Heart left ventricle (tissue), 16 donors: ENCODE results near the gene OR4F6. TPM values are rescaled to one million over a fixed set of nuclear protein-coding genes. Genes with fewer than 3 reads are reported as not detected.

Source experiments
- ATAC-seq, 4 donors: fragments of 200-7000 bp; cut with Tn5 transposase; one replicate each; pipeline ENCODE4 v1.9.1; 2020 to 2022; ENCODE audit warnings: moderate library complexity in 4 of 4, mild to moderate bottlenecking in 3 of 4, moderate number of reproducible peaks in 1 of 4
- DNase-seq, 5 donors: peaks; one replicate each; pipeline ENCODE4 v3.0.0-alpha.2; 2020
- H3K27ac ChIP-seq, 12 donors: fragments of 200-600 bp; sonication (generic) in 4 of 12; one replicate each; pipeline versions ENCODE4 v1.5.0 to v1.8.0; 2016 to 2022; ENCODE audit warnings: mild to moderate bottlenecking in 2 of 12
- H3K27me3 ChIP-seq, 9 donors: fragments of 200-600 bp; sonication (generic) in 2 of 9; one replicate each; pipeline versions ENCODE4 v1.5.1 to v1.8.0; 2016 to 2022; ENCODE audit warnings: mild to moderate bottlenecking in 3 of 9
- H3K36me3 ChIP-seq, 9 donors: fragments of 200-600 bp; sonication (generic) in 2 of 9; one replicate each; pipeline versions ENCODE4 v1.5.0 to v1.8.0; 2018 to 2022; ENCODE audit warnings: mild to moderate bottlenecking in 2 of 9
- H3K4me1 ChIP-seq, 12 donors: fragments of 200-600 bp; sonication (generic) in 4 of 12; one replicate each; pipeline versions ENCODE4 v1.5.0 to v1.8.0; 2016 to 2022; ENCODE audit warnings: mild to moderate bottlenecking in 3 of 12
- H3K4me3 ChIP-seq, 12 donors: fragments of 200-600 bp; sonication (generic) in 4 of 12; one replicate each; pipeline versions ENCODE4 v1.5.0 to v1.8.0; 2017 to 2022; ENCODE audit warnings: mild to moderate bottlenecking in 9 of 12, moderate library complexity in 4 of 12
- H3K9me3 ChIP-seq, 12 donors: fragments of 200-600 bp; sonication (generic) in 4 of 12; one replicate each; pipeline versions ENCODE4 v1.5.0 to v1.8.0; 2016 to 2022; ENCODE audit warnings: mild to moderate bottlenecking in 1 of 12
- POLR2A ChIP-seq, 2 donors: fragments of 450-650 bp; IDR thresholded peaks; one replicate each; pipeline ENCODE4 v1.6.1; 2017; ENCODE audit warnings: antibody characterized with exemption in 2 of 2, mild to moderate bottlenecking in 2 of 2, moderate library complexity in 2 of 2
- WGBS, 4 donors: extraction: QIAGEN DNeasy Blood & Tissue Kit in 2 of 4; methylation state at CpG; one replicate each; pipeline versions ENCODE4 v1.1.5 to v1.1.7; 2013 to 2018; 5-methylcytosine and 5-hydroxymethylcytosine counted together
- intact Hi-C, 10 donors: fragments of 100-400 bp; cut with DNase I; formaldehyde crosslinking; loops; one replicate each; pipeline versions ENCODE4 v1.11.1 to v1.14.2; 2022
- polyA plus RNA-seq, 2 donors: library from polyadenylated mRNA; stranded (reverse); fragments of 200-250 nt; gene quantifications; one replicate each; pipeline ENCODE4 v1.2.3, GENCODE V29; 2013
- total RNA-seq, 9 donors: library from RNA; depleted of rRNA in 2 of 9; stranded (reverse); fragments of >200 nt in 2 of 9; fragmentation: NEBNext Ultra II Directional in 3 of 9; extraction: Animal tissue kit (Norgen Biotek cat#: 25700) in 3 of 9; gene quantifications; one replicate each; pipeline versions ENCODE4 v1.1.0 to v1.2.4, GENCODE V29; 2016 to 2023
- TF ChIP-seq, protein P1 (sequence below), 12 donors: fragments of 200-600 bp; sonication (generic) in 4 of 12; IDR thresholded peaks; one replicate each; pipeline versions ENCODE4 v1.5.0 to v1.8.0; 2018 to 2022; ENCODE audit warnings: antibody characterized with exemption in 12 of 12, mild to moderate bottlenecking in 5 of 12
- donor health status: ischemic (EF 13 %, LVEDD 7.1; RV severe dilation, severe dysfunction).
- donor health status: healthy with polysubstance abuse.
- donor health status: DM: no; HTN: yes; CAD: no.
- donor health status: DM: no; HTN: no; CAD: no.
- donor health status: ischemic (EF 25% LVEDD 6.9; RV normal size, moderate dysfunction).
- donor health status: ischemic (EF 25% LVEDD 5.7; RV mildly dilated, moderate dysfunction).
- donor health status: healthy.
- donor health status: DM: yes; HTN: yes; CAD: no.
- donor health status: ischemic (EF 35%, LVEDD 5.7; RV mildly dilated, moderate dysfunction).
- donor health status: nonischemic (EF 11% LVEDD 7.7; RV severe dilation, severe dysfunction).
- donor health status: DM: yes; HTN: yes; CAD: no.
- donor health status: PGD.
- donor health status: ischemic (EF 29% LVEDD 5.4; RV normal size, mild dysfunction).
- donor health status: nonischemic (EF 23%, LVEDD 6.1; RV moderate dilation, normal function).

Gene OR4F6
- total and polyA plus RNA-seq, 11 donors = not detected

DNA sequence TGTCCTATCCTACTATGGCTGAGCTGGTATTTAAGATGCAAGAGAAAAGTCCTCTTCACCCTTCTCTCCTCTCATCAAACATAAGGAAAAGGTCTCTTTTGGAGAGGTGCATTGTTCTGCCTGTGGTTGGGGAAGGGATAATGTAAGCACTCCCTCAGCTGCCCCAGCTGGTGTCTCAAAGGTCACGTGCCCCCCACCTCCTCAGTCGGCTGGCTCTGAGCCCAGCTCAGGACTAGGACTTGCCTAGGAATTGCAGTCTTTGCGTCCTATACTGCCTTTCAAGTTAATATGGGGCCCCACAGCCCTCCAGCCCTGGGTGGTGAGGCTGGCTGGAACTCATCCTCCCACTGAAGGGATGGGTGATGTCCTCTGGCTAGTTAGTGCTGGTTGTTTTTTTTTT lies 38.3 kb downstream of the OR4F6 start:
- TF ChIP-seq, protein P1, sequence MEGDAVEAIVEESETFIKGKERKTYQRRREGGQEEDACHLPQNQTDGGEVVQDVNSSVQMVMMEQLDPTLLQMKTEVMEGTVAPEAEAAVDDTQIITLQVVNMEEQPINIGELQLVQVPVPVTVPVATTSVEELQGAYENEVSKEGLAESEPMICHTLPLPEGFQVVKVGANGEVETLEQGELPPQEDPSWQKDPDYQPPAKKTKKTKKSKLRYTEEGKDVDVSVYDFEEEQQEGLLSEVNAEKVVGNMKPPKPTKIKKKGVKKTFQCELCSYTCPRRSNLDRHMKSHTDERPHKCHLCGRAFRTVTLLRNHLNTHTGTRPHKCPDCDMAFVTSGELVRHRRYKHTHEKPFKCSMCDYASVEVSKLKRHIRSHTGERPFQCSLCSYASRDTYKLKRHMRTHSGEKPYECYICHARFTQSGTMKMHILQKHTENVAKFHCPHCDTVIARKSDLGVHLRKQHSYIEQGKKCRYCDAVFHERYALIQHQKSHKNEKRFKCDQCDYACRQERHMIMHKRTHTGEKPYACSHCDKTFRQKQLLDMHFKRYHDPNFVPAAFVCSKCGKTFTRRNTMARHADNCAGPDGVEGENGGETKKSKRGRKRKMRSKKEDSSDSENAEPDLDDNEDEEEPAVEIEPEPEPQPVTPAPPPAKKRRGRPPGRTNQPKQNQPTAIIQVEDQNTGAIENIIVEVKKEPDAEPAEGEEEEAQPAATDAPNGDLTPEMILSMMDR (IDR thresholded peaks at IDR 0.05) = no peak
- no peak for TF ChIP-seq POLR2A (IDR thresholded peaks at IDR 0.05)
- no peak for DNase-seq
- Histone ChIP-seq H3K27me3 (peaks cover 0 to 11% (median 0%) of the 10 kb centered on the region in 9 donors), H3K4me1 (no peaks in the 10 kb centered on the region), H3K36me3 (no peaks in the 10 kb centered on the region), H3K4me3 (no peak overlapping the region), H3K27ac (no peak overlapping the region), H3K9me3 (peaks cover 0 to 8% (median 0%) of the 10 kb centered on the region in 12 donors)
- no peak for ATAC-seq
- 64 to 71% (median 68%) methylated on average over 3 of the region's 3 CpGs for WGBS, 4 donors
- intact Hi-C loops = no loop called here

DNA sequence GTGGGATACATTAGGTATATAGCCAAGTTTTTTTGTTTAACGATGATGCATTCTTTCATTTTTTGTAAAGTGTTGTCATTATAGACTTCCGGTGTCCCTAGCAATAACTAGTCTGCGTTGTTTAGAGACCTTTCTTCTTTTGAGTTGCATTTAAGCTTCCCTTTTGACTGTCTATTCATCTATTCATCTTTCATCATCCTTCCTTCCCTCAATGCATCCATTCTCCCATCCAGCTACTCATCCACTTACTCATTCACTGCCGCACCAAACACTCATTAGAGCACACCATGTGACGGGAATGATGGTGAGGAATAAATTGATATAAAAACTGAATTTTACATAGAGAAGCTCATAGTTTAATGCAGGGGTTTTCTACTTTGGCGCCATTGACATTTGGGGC lies 41.6 kb downstream of the OR4F6 start:
- DNase-seq = no peak
- H3K9me3 ChIP-seq = no peaks in the 10 kb centered on the region
- no peak overlapping the region for H3K27ac ChIP-seq
- H3K27me3 ChIP-seq = peaks cover 0 to 17% (median 0%) of the 10 kb centered on the region in 9 donors
- no peaks in the 10 kb centered on the region for H3K36me3 ChIP-seq
- H3K4me3 ChIP-seq = no peak overlapping the region
- TF ChIP-seq, protein P1 (IDR thresholded peaks at IDR 0.05) = no peak
- no peak for TF ChIP-seq POLR2A (IDR thresholded peaks at IDR 0.05)
- no peak for ATAC-seq
- H3K4me1 ChIP-seq = no peaks in the 10 kb centered on the region
- intact Hi-C loops = no loop called here
- WGBS, 4 donors = 68 to 79% (median 72%) methylated on average over 6 of the region's 6 CpGs

DNA sequence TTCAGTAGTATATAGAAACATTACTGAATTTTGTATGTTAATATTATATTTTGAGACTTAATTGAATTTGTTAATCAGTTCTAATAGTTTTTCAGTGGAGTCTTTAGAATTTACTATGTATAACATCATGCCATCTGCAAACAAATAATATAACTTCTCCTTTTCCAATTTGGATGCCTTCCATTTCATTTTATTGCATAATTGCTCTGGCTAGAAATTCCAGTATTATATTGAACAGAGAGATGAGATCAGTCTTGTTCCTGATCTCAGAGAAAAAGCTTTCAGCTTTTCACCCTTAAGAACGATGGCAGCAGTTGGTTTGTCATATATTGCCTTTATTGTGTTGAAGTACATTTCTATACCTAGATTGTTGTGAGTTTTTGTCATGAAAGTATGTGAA lies 49.0 kb downstream of the OR4F6 start:
- no peak for ATAC-seq

More for the DNA sequence above, 49.0 kb downstream of the OR4F6 start:
- no peak for DNase-seq
- no peaks in the 10 kb centered on the region for H3K4me1 ChIP-seq
- no peaks in the 10 kb centered on the region for H3K9me3 ChIP-seq
- no peak for TF ChIP-seq POLR2A (IDR thresholded peaks at IDR 0.05)
- TF ChIP-seq, protein P1 (IDR thresholded peaks at IDR 0.05) = no peak
- H3K27me3 ChIP-seq = peaks cover 0 to 10% (median 0%) of the 10 kb centered on the region in 9 donors
- no peak overlapping the region for H3K4me3 ChIP-seq
- no peak overlapping the region for H3K27ac ChIP-seq
- intact Hi-C loops = no loop called here
- H3K36me3 ChIP-seq = no peaks in the 10 kb centered on the region
- 57 to 71% (median 63%) methylated on average over 1 of the region's 1 CpG for WGBS, 4 donors

Other genes starting within 250 kb of the OR4F6 start
- 10 to 100 TPM; 43.7 to 60.4 (median 49.5) TPM for gene TM2D3, start 151.1 kb upstream of the OR4F6 start, total RNA-seq
- 10 to 100 TPM; 46.2 to 63.8 TPM for gene TM2D3, start 151.1 kb upstream of the OR4F6 start, polyA plus RNA-seq
- 10 to 100 TPM; 19.4 to 44.3 (median 38.0) TPM for gene TARS3, start 79.0 kb upstream of the OR4F6 start, total RNA-seq
- 10 to 100 TPM in 1 of 2 donors, 1 to 10 TPM in 1; 8.3 to 31.3 TPM for gene TARS3, start 79.0 kb upstream of the OR4F6 start, polyA plus RNA-seq
- gene OR4F15, start 8.7 kb downstream of the OR4F6 start, total RNA-seq = not detected
- gene OR4F15, start 8.7 kb downstream of the OR4F6 start, polyA plus RNA-seq = not detected